Measurements from ENCODE around the gene MFGE8.

Gene MFGE8

DNA sequence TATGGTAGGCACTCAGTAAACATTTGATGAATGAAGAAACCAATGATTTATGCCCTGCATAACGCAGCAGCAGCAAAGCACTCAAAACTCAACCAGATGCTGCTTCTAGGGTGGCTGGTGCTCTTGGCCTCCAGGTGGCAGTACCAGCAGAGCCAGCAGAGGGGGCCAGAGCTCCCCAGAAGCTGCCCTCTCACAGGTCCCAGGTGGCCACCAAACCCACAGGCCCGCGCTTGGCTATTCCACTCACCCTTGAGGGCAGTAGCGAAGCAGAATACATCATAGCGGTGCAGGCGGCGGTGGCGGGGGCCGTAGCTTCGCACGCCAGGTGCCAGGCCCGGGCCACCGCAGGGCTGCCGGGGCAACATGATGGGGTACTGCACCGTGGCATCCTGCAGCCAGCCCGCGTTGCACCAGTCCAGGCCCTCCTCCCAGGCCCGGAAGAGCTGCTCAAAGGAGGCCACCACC, 34.4 kb downstream of the MFGE8 start:
- no peaks in the 10 kb centered on the region for H3K27me3 ChIP-seq (ENCODE audit: control insufficient read depth in 1 of 2, insufficient read depth in 2 of 2, low read length in 2 of 2)
- no peaks in the 10 kb centered on the region for H3K36me3 ChIP-seq (ENCODE audit: insufficient read depth, low read length)
- no peak overlapping the region for H3K27ac ChIP-seq (ENCODE audit: low read depth, low read length)
- H3K4me3 ChIP-seq (ENCODE audit: low read depth in 1 of 2, low read length in 2 of 2): no peak overlapping the region
- H3K9me3 ChIP-seq (ENCODE audit: low read length): no peaks in the 10 kb centered on the region
- H3K9ac ChIP-seq (ENCODE audit: low read length): no peak overlapping the region
- no peaks in the 10 kb centered on the region for H3K4me1 ChIP-seq (ENCODE audit: insufficient read depth, low read length)

DNA sequence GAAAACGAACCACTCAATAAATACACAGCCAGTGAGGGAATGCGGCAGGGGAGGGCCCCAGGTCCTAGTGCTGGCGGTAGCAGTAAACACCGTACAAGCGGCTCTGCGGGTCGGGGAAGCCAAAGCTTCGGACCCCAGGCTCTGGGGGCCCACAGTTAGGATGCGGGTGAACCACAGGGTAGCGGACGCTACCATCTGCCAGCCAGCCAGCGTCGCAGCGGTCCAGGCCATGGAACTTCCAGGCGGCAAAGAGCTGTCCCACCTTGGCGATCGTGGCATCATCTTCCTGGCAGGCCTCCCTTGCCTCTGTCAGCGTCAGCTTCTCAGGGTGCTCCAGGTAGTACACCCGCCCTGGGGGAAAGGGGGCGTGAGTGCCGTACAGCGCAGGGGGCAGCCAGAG, 35.3 kb downstream of the MFGE8 start:
- Histone ChIP-seq H3K27me3 (ENCODE audit: control insufficient read depth in 1 of 2, insufficient read depth in 2 of 2, low read length in 2 of 2) (no peaks in the 10 kb centered on the region), H3K9me3 (ENCODE audit: low read length) (no peaks in the 10 kb centered on the region), H3K27ac (ENCODE audit: low read depth, low read length) (no peak overlapping the region), H3K9ac (ENCODE audit: low read length) (no peak overlapping the region), H3K4me3 (ENCODE audit: low read depth in 1 of 2, low read length in 2 of 2) (no peak overlapping the region), H3K4me1 (ENCODE audit: insufficient read depth, low read length) (no peaks in the 10 kb centered on the region), H3K36me3 (ENCODE audit: insufficient read depth, low read length) (no peaks in the 10 kb centered on the region)

DNA sequence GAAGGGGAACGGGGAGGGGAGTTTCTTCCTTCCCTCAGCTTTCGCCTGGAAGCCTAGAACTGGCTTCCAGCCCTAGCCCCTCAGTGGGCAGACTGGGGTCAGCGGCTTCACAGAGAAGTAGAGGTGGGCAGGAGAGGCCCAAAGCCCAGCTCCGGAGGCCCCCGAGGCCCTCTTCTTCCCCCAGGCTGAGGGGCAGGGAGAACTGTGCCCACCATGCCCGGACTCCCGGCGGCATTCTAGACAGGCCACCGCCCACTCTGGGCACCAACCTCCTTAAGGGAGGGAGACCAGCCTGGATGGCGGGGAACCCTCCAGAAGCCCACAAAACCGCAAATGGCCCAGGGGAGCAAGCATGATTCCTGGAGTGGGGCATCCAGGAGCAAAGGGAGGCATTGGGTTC, 35.8 kb downstream of the MFGE8 start:
- Histone ChIP-seq H3K4me1 (ENCODE audit: insufficient read depth, low read length) (no peaks in the 10 kb centered on the region), H3K9me3 (ENCODE audit: low read length) (no peaks in the 10 kb centered on the region), H3K9ac (ENCODE audit: low read length) (no peak overlapping the region), H3K27ac (ENCODE audit: low read depth, low read length) (no peak overlapping the region), H3K27me3 (ENCODE audit: control insufficient read depth in 1 of 2, insufficient read depth in 2 of 2, low read length in 2 of 2) (no peaks in the 10 kb centered on the region), H3K36me3 (ENCODE audit: insufficient read depth, low read length) (no peaks in the 10 kb centered on the region), H3K4me3 (ENCODE audit: low read depth in 1 of 2, low read length in 2 of 2) (no peak overlapping the region)

DNA sequence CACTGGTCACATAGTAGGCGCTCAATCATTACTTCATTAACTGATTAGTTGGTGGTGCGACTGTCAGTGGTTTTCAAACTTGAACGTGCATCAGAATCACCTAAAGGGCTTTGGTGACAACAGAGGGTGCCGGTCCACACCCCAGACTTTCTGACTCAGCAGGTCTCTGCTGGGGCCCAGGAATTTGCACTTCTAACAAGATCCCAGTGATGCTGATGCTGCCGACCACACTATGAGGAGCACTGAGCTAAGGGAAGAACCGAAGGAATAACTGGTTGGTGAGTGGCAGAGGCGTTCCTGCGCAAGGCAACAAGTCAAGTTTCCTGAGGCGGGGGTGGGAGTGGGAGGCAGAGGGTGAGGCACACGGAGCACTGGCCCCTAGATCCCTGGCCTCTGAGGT, 36.6 kb downstream of the MFGE8 start:
- H3K9me3 ChIP-seq (ENCODE audit: low read length): no peaks in the 10 kb centered on the region
- no peak overlapping the region for H3K27ac ChIP-seq (ENCODE audit: low read depth, low read length)
- H3K4me3 ChIP-seq (ENCODE audit: low read depth in 1 of 2, low read length in 2 of 2): no peak overlapping the region
- H3K9ac ChIP-seq (ENCODE audit: low read length): no peak overlapping the region
- H3K4me1 ChIP-seq (ENCODE audit: insufficient read depth, low read length): no peaks in the 10 kb centered on the region
- H3K27me3 ChIP-seq (ENCODE audit: control insufficient read depth in 1 of 2, insufficient read depth in 2 of 2, low read length in 2 of 2): no peaks in the 10 kb centered on the region
- H3K36me3 ChIP-seq (ENCODE audit: insufficient read depth, low read length): no peaks in the 10 kb centered on the region

DNA sequence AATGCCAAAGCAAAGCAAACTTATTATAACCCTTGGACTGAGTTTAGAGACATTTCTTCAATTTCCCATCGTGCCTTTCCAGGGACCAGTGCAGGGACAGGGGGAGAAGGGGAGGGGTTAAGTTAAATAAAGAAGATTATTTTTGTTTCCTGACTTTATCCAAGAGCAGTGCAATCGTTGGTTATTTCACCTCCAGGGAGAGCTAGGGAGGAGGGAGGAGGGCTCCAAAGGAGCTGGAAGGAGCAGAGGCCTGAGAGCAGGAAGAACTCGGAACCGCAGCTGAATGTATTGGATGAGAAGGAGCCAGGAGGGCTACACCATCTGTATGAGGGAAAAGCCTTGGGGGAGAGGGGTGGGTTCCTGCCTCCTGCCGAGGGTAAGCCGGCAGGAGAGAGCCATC, 38.5 kb downstream of the MFGE8 start:
- H3K4me3 ChIP-seq (ENCODE audit: low read depth in 1 of 2, low read length in 2 of 2): no peak overlapping the region
- H3K4me1 ChIP-seq (ENCODE audit: insufficient read depth, low read length): no peaks in the 10 kb centered on the region
- no peaks in the 10 kb centered on the region for H3K36me3 ChIP-seq (ENCODE audit: insufficient read depth, low read length)
- no peak overlapping the region for H3K9ac ChIP-seq (ENCODE audit: low read length)
- no peaks in the 10 kb centered on the region for H3K9me3 ChIP-seq (ENCODE audit: low read length)
- no peak overlapping the region for H3K27ac ChIP-seq (ENCODE audit: low read depth, low read length)
- no peaks in the 10 kb centered on the region for H3K27me3 ChIP-seq (ENCODE audit: control insufficient read depth in 1 of 2, insufficient read depth in 2 of 2, low read length in 2 of 2)

DNA sequence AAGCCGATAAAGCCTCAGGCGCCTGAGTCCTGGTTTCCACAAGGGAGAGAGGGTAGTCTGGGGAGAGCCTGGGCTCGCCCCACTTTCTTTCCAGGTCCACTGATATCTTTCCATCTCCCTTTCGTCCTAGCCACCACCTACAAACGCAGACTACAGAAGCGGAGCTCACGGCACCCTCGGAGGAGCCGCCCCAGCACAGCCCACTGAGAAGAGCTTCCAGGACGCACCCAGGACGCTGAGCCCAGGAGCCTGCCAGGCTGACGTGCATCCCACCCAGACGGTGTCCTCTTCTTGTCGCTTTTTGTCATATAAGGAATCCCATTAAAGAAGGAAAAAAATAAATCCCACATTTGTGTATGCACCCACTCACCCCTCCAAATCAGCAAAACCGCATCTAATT, 38.9 kb downstream of the MFGE8 start:
- no peak overlapping the region for H3K27ac ChIP-seq (ENCODE audit: low read depth, low read length)
- no peaks in the 10 kb centered on the region for H3K9me3 ChIP-seq (ENCODE audit: low read length)
- H3K9ac ChIP-seq (ENCODE audit: low read length): no peak overlapping the region
- no peaks in the 10 kb centered on the region for H3K27me3 ChIP-seq (ENCODE audit: control insufficient read depth in 1 of 2, insufficient read depth in 2 of 2, low read length in 2 of 2)
- H3K4me1 ChIP-seq (ENCODE audit: insufficient read depth, low read length): no peaks in the 10 kb centered on the region
- H3K4me3 ChIP-seq (ENCODE audit: low read depth in 1 of 2, low read length in 2 of 2): no peak overlapping the region
- H3K36me3 ChIP-seq (ENCODE audit: insufficient read depth, low read length): no peaks in the 10 kb centered on the region

DNA sequence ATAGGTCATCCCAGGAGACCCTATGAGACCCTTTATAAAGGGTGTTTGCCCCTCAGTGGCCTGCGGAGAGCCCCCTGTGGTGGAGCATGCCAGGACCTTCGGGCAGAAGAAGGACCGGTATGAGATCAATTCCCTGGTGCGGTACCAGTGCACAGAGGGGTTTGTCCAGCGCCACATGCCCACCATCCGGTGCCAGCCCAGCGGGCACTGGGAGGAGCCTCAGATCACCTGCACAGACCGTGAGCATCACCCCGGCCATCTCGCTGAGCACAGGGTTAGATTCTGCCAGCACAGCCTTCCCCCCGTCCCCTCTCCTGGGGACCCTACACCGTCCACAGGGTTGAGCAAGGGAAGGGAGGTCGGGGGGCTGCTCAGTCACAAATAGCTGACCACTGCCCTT, 39.4 kb downstream of the MFGE8 start:
- no peaks in the 10 kb centered on the region for H3K4me1 ChIP-seq (ENCODE audit: insufficient read depth, low read length)
- H3K4me3 ChIP-seq (ENCODE audit: low read depth in 1 of 2, low read length in 2 of 2): no peak overlapping the region
- H3K9ac ChIP-seq (ENCODE audit: low read length): no peak overlapping the region
- H3K27ac ChIP-seq (ENCODE audit: low read depth, low read length): no peak overlapping the region
- H3K27me3 ChIP-seq (ENCODE audit: control insufficient read depth in 1 of 2, insufficient read depth in 2 of 2, low read length in 2 of 2): no peaks in the 10 kb centered on the region
- no peaks in the 10 kb centered on the region for H3K36me3 ChIP-seq (ENCODE audit: insufficient read depth, low read length)
- no peaks in the 10 kb centered on the region for H3K9me3 ChIP-seq (ENCODE audit: low read length)

DNA sequence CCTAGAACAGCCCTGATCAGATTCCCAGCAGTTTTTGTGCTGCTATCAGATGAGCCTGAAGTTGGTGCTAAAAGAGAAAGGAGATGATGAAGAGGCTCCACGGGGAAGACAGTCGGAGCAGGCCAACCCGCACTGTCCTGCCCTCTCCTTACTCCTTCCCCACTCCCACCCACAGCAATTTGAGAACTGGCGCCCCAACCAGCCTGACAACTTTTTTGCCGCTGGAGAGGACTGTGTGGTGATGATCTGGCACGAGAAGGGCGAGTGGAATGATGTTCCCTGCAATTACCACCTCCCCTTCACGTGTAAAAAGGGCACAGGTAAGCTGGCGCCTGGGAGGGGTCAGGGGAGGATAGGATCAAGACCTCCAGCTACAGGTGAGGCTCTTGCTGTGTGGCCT, 40.5 kb downstream of the MFGE8 start:
- no peaks in the 10 kb centered on the region for H3K36me3 ChIP-seq (ENCODE audit: insufficient read depth, low read length)

DNA sequence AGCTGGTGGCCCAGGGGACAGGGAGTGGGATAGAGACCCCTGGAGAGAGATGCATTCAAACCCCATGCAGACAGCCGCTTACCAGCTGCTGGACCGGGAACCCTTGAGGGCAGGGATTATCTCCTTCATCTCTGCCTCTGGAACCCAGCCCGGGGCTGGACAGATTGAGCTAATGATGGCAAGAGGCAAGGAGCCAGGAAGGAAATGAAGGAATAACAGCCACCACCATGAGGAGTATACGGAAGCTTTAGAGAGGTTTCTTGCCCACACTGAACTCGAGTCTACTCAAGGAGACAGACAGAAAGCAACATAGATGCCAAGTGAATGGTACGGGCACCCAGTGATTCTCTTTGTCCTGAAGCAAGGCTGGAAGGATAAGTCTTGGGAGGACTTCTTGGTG, 41.1 kb downstream of the MFGE8 start:
- Histone ChIP-seq H3K4me3 (ENCODE audit: low read depth in 1 of 2, low read length in 2 of 2) (no peak overlapping the region), H3K36me3 (ENCODE audit: insufficient read depth, low read length) (no peaks in the 10 kb centered on the region), H3K27me3 (ENCODE audit: control insufficient read depth in 1 of 2, insufficient read depth in 2 of 2, low read length in 2 of 2) (no peaks in the 10 kb centered on the region), H3K9ac (ENCODE audit: low read length) (no peak overlapping the region), H3K4me1 (ENCODE audit: insufficient read depth, low read length) (no peaks in the 10 kb centered on the region), H3K27ac (ENCODE audit: low read depth, low read length) (no peak overlapping the region), H3K9me3 (ENCODE audit: low read length) (no peaks in the 10 kb centered on the region)

More for the DNA sequence above, 40.5 kb downstream of the MFGE8 start:
- H3K9ac ChIP-seq (ENCODE audit: low read length): no peak overlapping the region
- H3K4me1 ChIP-seq (ENCODE audit: insufficient read depth, low read length): no peaks in the 10 kb centered on the region
- no peak overlapping the region for H3K4me3 ChIP-seq (ENCODE audit: low read depth in 1 of 2, low read length in 2 of 2)
- no peak overlapping the region for H3K27ac ChIP-seq (ENCODE audit: low read depth, low read length)
- H3K9me3 ChIP-seq (ENCODE audit: low read length): no peaks in the 10 kb centered on the region
- H3K27me3 ChIP-seq (ENCODE audit: control insufficient read depth in 1 of 2, insufficient read depth in 2 of 2, low read length in 2 of 2): no peaks in the 10 kb centered on the region

DNA sequence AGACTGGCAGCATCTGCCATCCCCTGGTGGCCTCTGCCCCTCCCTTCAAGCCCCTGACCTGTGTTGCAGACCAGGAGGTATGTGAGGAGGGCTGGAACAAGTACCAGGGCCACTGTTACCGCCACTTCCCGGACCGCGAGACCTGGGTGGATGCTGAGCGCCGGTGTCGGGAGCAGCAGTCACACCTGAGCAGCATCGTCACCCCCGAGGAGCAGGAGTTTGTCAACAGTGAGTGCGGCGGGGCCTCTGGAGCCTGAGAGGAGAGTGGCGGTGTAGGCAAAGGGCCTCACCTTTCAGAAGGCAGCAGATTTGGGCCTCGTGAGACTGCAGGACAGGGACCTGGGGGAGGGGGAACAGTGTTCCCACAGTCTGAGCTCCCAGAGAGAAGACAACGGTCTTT, 41.9 kb downstream of the MFGE8 start:
- no peaks in the 10 kb centered on the region for H3K4me1 ChIP-seq (ENCODE audit: insufficient read depth, low read length)
- H3K36me3 ChIP-seq (ENCODE audit: insufficient read depth, low read length): no peaks in the 10 kb centered on the region
- no peaks in the 10 kb centered on the region for H3K9me3 ChIP-seq (ENCODE audit: low read length)
- no peak overlapping the region for H3K9ac ChIP-seq (ENCODE audit: low read length)
- no peak overlapping the region for H3K27ac ChIP-seq (ENCODE audit: low read depth, low read length)
- H3K27me3 ChIP-seq (ENCODE audit: control insufficient read depth in 1 of 2, insufficient read depth in 2 of 2, low read length in 2 of 2): no peaks in the 10 kb centered on the region
- no peak overlapping the region for H3K4me3 ChIP-seq (ENCODE audit: low read depth in 1 of 2, low read length in 2 of 2)

DNA sequence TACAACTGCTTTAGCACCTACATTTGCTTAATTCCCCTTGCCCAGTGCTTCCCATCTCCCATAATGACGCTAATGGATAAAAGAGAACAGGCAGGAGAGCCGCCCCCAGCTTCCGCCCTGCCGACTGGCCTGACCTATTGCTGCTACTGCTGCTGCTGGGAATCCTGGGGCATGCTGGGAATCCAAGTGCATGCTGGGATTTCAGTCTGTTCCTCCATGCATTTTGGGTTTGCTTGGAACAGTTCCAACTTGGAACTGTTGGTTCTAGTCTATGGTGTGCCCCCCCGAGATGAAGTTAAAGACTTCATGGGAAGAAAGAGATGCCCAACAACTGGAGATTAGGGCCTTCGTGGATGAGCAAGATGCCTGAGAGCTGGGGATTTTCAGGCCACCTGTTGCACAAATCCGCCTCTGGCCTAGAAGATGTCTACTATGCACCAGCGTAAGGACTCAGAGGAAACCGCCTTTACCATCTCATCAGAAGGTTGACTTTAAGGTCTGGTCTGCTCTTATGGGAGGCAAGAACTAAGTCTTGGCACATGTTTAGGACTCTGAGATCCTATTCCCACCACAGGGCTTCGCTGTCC, 46.8 kb downstream of the MFGE8 start:
- Histone ChIP-seq H3K4me3 (ENCODE audit: low read depth in 1 of 2, low read length in 2 of 2) (no peak overlapping the region), H3K9me3 (ENCODE audit: low read length) (no peaks in the 10 kb centered on the region), H3K4me1 (ENCODE audit: insufficient read depth, low read length) (no peaks in the 10 kb centered on the region), H3K9ac (ENCODE audit: low read length) (no peak overlapping the region), H3K27ac (ENCODE audit: low read depth, low read length) (no peak overlapping the region), H3K27me3 (ENCODE audit: control insufficient read depth in 1 of 2, insufficient read depth in 2 of 2, low read length in 2 of 2) (no peaks in the 10 kb centered on the region), H3K36me3 (ENCODE audit: insufficient read depth, low read length) (no peaks in the 10 kb centered on the region)

DNA sequence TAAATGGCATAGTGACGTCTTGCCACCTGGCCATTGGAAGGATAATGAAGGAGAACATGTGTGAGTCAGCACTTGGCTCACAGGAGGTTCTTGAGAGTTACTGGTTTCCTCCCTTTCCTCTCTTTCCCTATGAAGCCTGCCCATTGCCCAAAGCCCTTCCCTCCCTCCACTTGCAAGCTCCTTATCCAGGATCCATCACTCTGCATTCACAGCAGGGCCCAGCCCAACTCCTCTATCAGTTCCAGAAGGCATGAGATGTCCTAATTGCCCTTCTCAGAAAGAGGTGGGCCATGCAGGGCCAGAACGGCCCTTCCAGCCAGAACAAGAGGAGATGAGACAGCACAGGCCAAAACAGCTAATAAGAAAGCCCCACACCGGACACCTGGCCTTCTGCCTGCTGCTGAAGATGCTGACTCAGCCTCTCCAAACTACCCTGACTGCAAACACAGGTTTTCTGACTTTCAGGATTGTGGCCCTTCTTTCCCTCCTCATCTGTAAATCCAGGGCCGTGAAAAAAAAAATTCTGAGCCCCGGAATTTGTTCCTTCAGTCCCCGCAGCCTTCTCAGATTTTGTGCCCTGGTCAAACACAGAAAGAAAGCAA, 47.6 kb downstream of the MFGE8 start:
- Histone ChIP-seq H3K4me1 (ENCODE audit: insufficient read depth, low read length) (no peaks in the 10 kb centered on the region), H3K9ac (ENCODE audit: low read length) (no peak overlapping the region), H3K27me3 (ENCODE audit: control insufficient read depth in 1 of 2, insufficient read depth in 2 of 2, low read length in 2 of 2) (no peaks in the 10 kb centered on the region), H3K4me3 (ENCODE audit: low read depth in 1 of 2, low read length in 2 of 2) (no peak overlapping the region), H3K36me3 (ENCODE audit: insufficient read depth, low read length) (no peaks in the 10 kb centered on the region), H3K27ac (ENCODE audit: low read depth, low read length) (no peak overlapping the region), H3K9me3 (ENCODE audit: low read length) (no peaks in the 10 kb centered on the region)

All from muscle layer of colon (tissue), 2 donors.